Activated CD4-positive, alpha-beta T cell treated with anti-CD3 and anti-CD28 coated beads, Interleukin-2, amount 50 U/mL, for 4 hours (primary cell): Measurements from ENCODE around the gene LATS2.

Experiments used
- DNase-seq, 2 experiments: peaks; one replicate each; pipeline ENCODE4 v3.0.0-alpha.2; 2020

Gene LATS2

GRCh38 chr13:21013682-21014038 lies 47.7 kb downstream of the LATS2 start:
- no peak for DNase-seq

- DNase-seq: no peak
Observed at GRCh38 chr13:21012841-21013681, 48.3 kb downstream of the LATS2 start.

GRCh38 chr13:21012211-21012610 lies 49.2 kb downstream of the LATS2 start:
- no peak for DNase-seq

- no peak for DNase-seq
Observed at GRCh38 chr13:21011378-21011777, 50.0 kb downstream of the LATS2 start.

GRCh38 chr13:21010621-21011020 lies 50.8 kb downstream of the LATS2 start:
- DNase-seq: no peak

GRCh38 chr13:21009036-21009435 lies 52.4 kb downstream of the LATS2 start:
- no peak for DNase-seq

- DNase-seq: no peak
Observed at GRCh38 chr13:21008026-21008425, 53.4 kb downstream of the LATS2 start.

GRCh38 chr13:21006141-21007005 lies 55.0 kb downstream of the LATS2 start:
- no peak for DNase-seq

- no peak for DNase-seq
Observed at GRCh38 chr13:21005193-21005592, 56.2 kb downstream of the LATS2 start.

GRCh38 chr13:21001471-21001870 lies 59.9 kb downstream of the LATS2 start:
- no peak for DNase-seq

- no peak for DNase-seq
Observed at GRCh38 chr13:21000647-21001046, 60.7 kb downstream of the LATS2 start.

- no peak for DNase-seq
Observed at GRCh38 chr13:20998649-20999415, 62.6 kb downstream of the LATS2 start.

GRCh38 chr13:20997301-20998161 lies 63.9 kb downstream of the LATS2 start:
- no peak for DNase-seq

- no peak for DNase-seq
Observed at GRCh38 chr13:20995245-20995838, 66.0 kb downstream of the LATS2 start.

GRCh38 chr13:20994441-20994821 lies 67.0 kb downstream of the LATS2 start:
- DNase-seq: no peak

- no peak for DNase-seq
Observed at GRCh38 chr13:20993661-20994440, 67.5 kb downstream of the LATS2 start.

- DNase-seq: no peak
Observed at GRCh38 chr13:20993211-20993610, 68.2 kb downstream of the LATS2 start.

- no peak for DNase-seq
Observed at GRCh38 chr13:20991741-20992520, 69.5 kb downstream of the LATS2 start.

- DNase-seq: no peak
Observed at GRCh38 chr13:20990910-20991525, 70.4 kb downstream of the LATS2 start.
